Endothelial cell of umbilical vein (primary cell): ENCODE results near the gene P2RY1. TPM values are rescaled to one million over a fixed set of nuclear protein-coding genes. Genes with fewer than 3 reads are reported as not detected.

Experiments
- BruUV-seq: library from RNA; stranded (reverse); fragments of 400-500 nt; replicated peaks from 2 replicates; lab custom pipeline; 2021; lab: Mats Ljungman, UMichigan
- CTCF ChIA-PET: fragments of 300-600, 350-600 bp; sonication (Branson Sonifier 250); formaldehyde crosslinking; loops from one replicate; lab custom pipeline; 2021; ENCODE audit warnings: antibody characterized with exemption, inconsistent platforms; lab: Charles Lee
- POLR2A ChIA-PET: fragments of 300-600, 350-600 bp; sonication (Branson Sonifier 250); formaldehyde crosslinking; loops from one replicate; lab custom pipeline; 2021; ENCODE audit warnings: antibody characterized with exemption, inconsistent platforms; lab: Charles Lee
- DNase-seq: peaks from one replicate; pipeline ENCODE4 v3.0.0-alpha.2; 2011; ENCODE audit warnings: low read depth, low spot score
- FAIRE-seq: peaks from 2 replicates; lab custom pipeline; 2011; peaks lifted over from hg19 to GRCh38; lab: Jason Lieb, UNC
- H2AFZ ChIP-seq: 2 replicates; pipeline ENCODE4 v1.6.0; 2012; ENCODE audit warnings: low read depth, low read length, control low read depth, inconsistent platforms
- H3K27ac ChIP-seq: 2 replicates; pipeline ENCODE4 v1.5.1; 2011; ENCODE audit warnings: low read depth, mild to moderate bottlenecking, control low read depth, low read length, moderate library complexity; ENCODE audit not compliant: insufficient read depth
- H3K27me3 ChIP-seq, 2 experiments: 2 replicates each; pipeline versions ENCODE4 v1.6.0 to v1.6.1; 2011; ENCODE audit warnings: low read length in 2 of 2, mixed read lengths in 1 of 2; ENCODE audit not compliant: control insufficient read depth in 2 of 2, insufficient read depth in 2 of 2
- H3K36me3 ChIP-seq, 2 experiments: 2 replicates in 1 of 2; 3 replicates in 1 of 2; pipeline ENCODE4 v1.5.1; 2011; ENCODE audit warnings: low read length in 2 of 2, mild to moderate bottlenecking in 1 of 2, moderate library complexity in 1 of 2; ENCODE audit not compliant: control insufficient read depth in 2 of 2, insufficient read depth in 2 of 2; ENCODE audit errors: extremely low read depth in 1 of 2
- H3K4me1 ChIP-seq: 3 replicates; pipeline ENCODE4 v1.5.1; 2011; ENCODE audit warnings: mild to moderate bottlenecking, low read length; ENCODE audit not compliant: control insufficient read depth, insufficient read depth; ENCODE audit errors: extremely low read depth
- H3K4me2 ChIP-seq: 2 replicates; pipeline ENCODE4 v1.6.1; 2011; ENCODE audit warnings: low read length, control low read depth, mixed read lengths; ENCODE audit not compliant: insufficient read depth
- H3K4me3 ChIP-seq, 3 experiments: fragments of 200-600 bp in 1 of 3; sonication (generic), shearing (Covaris generic) in 1 of 3; replicated peaks in 1 of 3; 2 replicates each; pipeline ENCODE4 v1.5.1; 2011 to 2016; ENCODE audit warnings: control low read depth in 3 of 3, low read length in 3 of 3, mild to moderate bottlenecking in 2 of 3, inconsistent platforms in 1 of 3, low read depth in 1 of 3, moderate library complexity in 1 of 3; ENCODE audit not compliant: insufficient read depth in 1 of 3
- H3K79me2 ChIP-seq: 2 replicates; pipeline ENCODE4 v1.6.0; 2012; ENCODE audit warnings: low read length, inconsistent platforms; ENCODE audit not compliant: control insufficient read depth, insufficient read depth
- H3K9ac ChIP-seq: replicated peaks from 2 replicates; pipeline ENCODE3; 2011; ENCODE audit warnings: low read length, control low read depth; ENCODE audit not compliant: insufficient read depth; ENCODE audit errors: extremely low read depth
- H3K9me1 ChIP-seq: replicated peaks from 3 replicates; pipeline ENCODE4 v1.6.0; 2011; ENCODE audit warnings: mild to moderate bottlenecking, low read length; ENCODE audit not compliant: control insufficient read depth, insufficient read depth; ENCODE audit errors: extremely low read depth
- H3K9me3 ChIP-seq: replicated peaks from 2 replicates; pipeline ENCODE4 v1.5.1; 2012; ENCODE audit warnings: low read length, inconsistent platforms; ENCODE audit not compliant: control insufficient read depth, insufficient read depth
- H4K20me1 ChIP-seq: replicated peaks from 2 replicates; pipeline ENCODE3; 2011; ENCODE audit warnings: mild to moderate bottlenecking, low read length; ENCODE audit not compliant: control insufficient read depth, insufficient read depth; ENCODE audit errors: extremely low read depth
- FOS ChIP-seq: IDR thresholded peaks from 2 replicates; pipeline ENCODE4 v1.6.1; 2011; ENCODE audit warnings: mild to moderate bottlenecking, low read length, moderate library complexity, borderline replicate concordance; ENCODE audit not compliant: insufficient read depth
- JUN ChIP-seq: IDR thresholded peaks from 2 replicates; pipeline ENCODE4 v1.6.1; 2011; ENCODE audit warnings: borderline replicate concordance, low read depth; ENCODE audit not compliant: insufficient read length, insufficient read depth
- POLR2A ChIP-seq: IDR thresholded peaks from 2 replicates; pipeline ENCODE4 v1.6.1; 2012; ENCODE audit warnings: low read depth, mild to moderate bottlenecking, control low read depth, low read length
- POLR2AphosphoS5 ChIP-seq: IDR thresholded peaks from 2 replicates; pipeline ENCODE4 v1.6.1; 2012; ENCODE audit warnings: low read depth, mild to moderate bottlenecking, control low read depth, low read length, moderate library complexity; ENCODE audit not compliant: insufficient read depth
- dilution Hi-C: fragments of 300-500 bp; cut with MboI; formaldehyde crosslinking; loops from one replicate; pipeline ENCODE4 v1.15.0; 2019; ENCODE audit warnings: low sequenced_read_pairs; ENCODE audit not compliant: extremely low pct_ligation_motif_present
- intact Hi-C: fragments of 100-400 bp; cut with micrococcal nuclease; formaldehyde crosslinking; loops from one replicate; pipeline ENCODE4 v1.10.0; 2022
- polyA plus RNA-seq, 4 experiments: library from polyadenylated mRNA; depleted of rRNA in 3 of 4; stranded (reverse) in 3 of 4; unstranded in 1 of 4; fragments of >200 nt; gene quantifications; 2 replicates each; pipeline versions ENCODE4 v1.2.1 to v1.2.3, GENCODE V29; 2011 to 2012; ENCODE audit warnings: missing spikeins in 1 of 4
- total RNA-seq: library from RNA; stranded (reverse); gene quantifications from 2 replicates; pipeline ENCODE4 v1.2.3, GENCODE V29; 2021
- TF ChIP-seq, protein P1 (sequence below), 2 donors: IDR thresholded peaks; 1 replicate in 1 of 2; 2 replicates in 1 of 2; pipeline ENCODE4 v1.5.1; 2011; ENCODE audit warnings: low read length in 2 of 2, mild to moderate bottlenecking in 2 of 2, moderate library complexity in 2 of 2, control low read depth in 1 of 2, inconsistent platforms in 1 of 2, low read depth in 1 of 2; ENCODE audit not compliant: insufficient read depth in 1 of 2; ENCODE audit errors: extremely low read depth in 1 of 2

The P2RY1 gene
- total and polyA plus RNA-seq, 2 donors (not counting 3 experiments of a cell fraction or from before 2014, with no cell fraction given), result 0.81 to 1.7 TPM

DNA sequence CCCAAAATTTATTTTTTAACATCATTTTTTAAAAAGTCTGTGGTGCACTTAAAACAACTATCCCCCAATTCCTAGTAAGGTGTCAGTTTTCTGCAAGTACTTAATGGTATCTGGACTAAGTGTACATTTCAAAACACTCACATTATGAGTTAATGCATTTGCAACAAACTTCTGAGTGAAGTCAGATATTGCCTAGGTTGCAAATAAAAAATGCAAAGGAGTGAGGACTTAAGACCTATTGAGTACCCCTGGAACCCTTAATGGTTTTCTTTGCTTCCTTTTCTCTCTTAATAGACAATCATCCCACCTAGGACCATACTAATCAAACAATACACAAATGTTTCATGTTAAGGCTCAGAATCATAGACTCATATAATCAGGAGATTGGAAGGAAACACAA is 1.8 kb upstream of the P2RY1 start:
- no peak for FAIRE-seq

GRCh38 chr3:152834191-152834775 is 648 bp upstream of the P2RY1 start:
- Histone ChIP-seq H3K36me3 (no peaks in the 10 kb centered on the region), H3K27ac (no peak overlapping the region), H2AFZ (peak overlapping the region; percentile 98), H3K9me1 (no peaks in the 10 kb centered on the region), H3K9ac (no peak overlapping the region), H3K27me3 (peaks cover 0 to 3% of the 10 kb centered on the region in 2 experiments), H3K4me2 (peak overlapping the region; percentile 93), H3K4me3 (peak overlapping the region; percentile 51 to 77 (median 66)), H3K79me2 (no peaks in the 10 kb centered on the region), H4K20me1 (no peaks in the 10 kb centered on the region), H3K9me3 (no peaks in the 10 kb centered on the region), H3K4me1 (peaks cover 6% of the 10 kb centered on the region)
- intact Hi-C loops, result loop anchor here (2.0 to 5.0 kb wide), 2 partner anchors 237 to 362 kb away; no protein-coding TSS in a partner anchor
- BruUV-seq, result no TSS peak
- CTCF ChIA-PET, result interaction anchor here (0.7 to 1.5 kb wide), 10 partner anchors 19 to 260 kb away, joined by 3 to 5 read pairs (median 3); no protein-coding TSS in a partner anchor
- DNase-seq, result no peak
- dilution Hi-C loops, result no loop called here
- POLR2A ChIA-PET, result no interaction called here
- TF ChIP-seq, protein P1, sequence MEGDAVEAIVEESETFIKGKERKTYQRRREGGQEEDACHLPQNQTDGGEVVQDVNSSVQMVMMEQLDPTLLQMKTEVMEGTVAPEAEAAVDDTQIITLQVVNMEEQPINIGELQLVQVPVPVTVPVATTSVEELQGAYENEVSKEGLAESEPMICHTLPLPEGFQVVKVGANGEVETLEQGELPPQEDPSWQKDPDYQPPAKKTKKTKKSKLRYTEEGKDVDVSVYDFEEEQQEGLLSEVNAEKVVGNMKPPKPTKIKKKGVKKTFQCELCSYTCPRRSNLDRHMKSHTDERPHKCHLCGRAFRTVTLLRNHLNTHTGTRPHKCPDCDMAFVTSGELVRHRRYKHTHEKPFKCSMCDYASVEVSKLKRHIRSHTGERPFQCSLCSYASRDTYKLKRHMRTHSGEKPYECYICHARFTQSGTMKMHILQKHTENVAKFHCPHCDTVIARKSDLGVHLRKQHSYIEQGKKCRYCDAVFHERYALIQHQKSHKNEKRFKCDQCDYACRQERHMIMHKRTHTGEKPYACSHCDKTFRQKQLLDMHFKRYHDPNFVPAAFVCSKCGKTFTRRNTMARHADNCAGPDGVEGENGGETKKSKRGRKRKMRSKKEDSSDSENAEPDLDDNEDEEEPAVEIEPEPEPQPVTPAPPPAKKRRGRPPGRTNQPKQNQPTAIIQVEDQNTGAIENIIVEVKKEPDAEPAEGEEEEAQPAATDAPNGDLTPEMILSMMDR (IDR thresholded peaks at IDR 0.05; ENCODE audit: extremely low read depth in 1 of 2, insufficient read depth in 1 of 2, low read depth in 1 of 2, low read length in 2 of 2), result peak in 1 of 2 donors; percentile 9
- TF ChIP-seq JUN, result no peak
- FAIRE-seq, result peak; percentile 67

More for the DNA sequence above, 1.8 kb upstream of the P2RY1 start:
- Histone ChIP-seq H4K20me1 (no peaks in the 10 kb centered on the region), H3K4me2 (no peak overlapping the region), H3K27ac (no peak overlapping the region), H3K9me3 (no peaks in the 10 kb centered on the region), H3K27me3 (peaks cover 0 to 3% of the 10 kb centered on the region in 2 experiments), H2AFZ (no peak overlapping the region), H3K9me1 (no peaks in the 10 kb centered on the region), H3K9ac (no peak overlapping the region), H3K79me2 (no peaks in the 10 kb centered on the region), H3K4me1 (peaks cover 6% of the 10 kb centered on the region), H3K36me3 (no peaks in the 10 kb centered on the region), H3K4me3 (no peak overlapping the region)
- CTCF ChIA-PET, result no interaction called here
- POLR2A ChIA-PET, result no interaction called here
- DNase-seq, result no peak
- intact Hi-C loops, result loop anchor here (5.0 kb wide), 1 partner anchor 361 kb away; no protein-coding TSS in a partner anchor
- BruUV-seq, result no TSS peak
- dilution Hi-C loops, result no loop called here
- TF ChIP-seq FOS (no peak), POLR2AphosphoS5 (no peak), POLR2A (no peak)
